ENCODE measurements around the gene PTAFR. TPM values are rescaled to one million over a fixed set of nuclear protein-coding genes. Genes with fewer than 3 reads are reported as not detected.

The PTAFR gene
- total RNA-seq, 1 donor from 2014 or later, result 1.3 TPM

DNA sequence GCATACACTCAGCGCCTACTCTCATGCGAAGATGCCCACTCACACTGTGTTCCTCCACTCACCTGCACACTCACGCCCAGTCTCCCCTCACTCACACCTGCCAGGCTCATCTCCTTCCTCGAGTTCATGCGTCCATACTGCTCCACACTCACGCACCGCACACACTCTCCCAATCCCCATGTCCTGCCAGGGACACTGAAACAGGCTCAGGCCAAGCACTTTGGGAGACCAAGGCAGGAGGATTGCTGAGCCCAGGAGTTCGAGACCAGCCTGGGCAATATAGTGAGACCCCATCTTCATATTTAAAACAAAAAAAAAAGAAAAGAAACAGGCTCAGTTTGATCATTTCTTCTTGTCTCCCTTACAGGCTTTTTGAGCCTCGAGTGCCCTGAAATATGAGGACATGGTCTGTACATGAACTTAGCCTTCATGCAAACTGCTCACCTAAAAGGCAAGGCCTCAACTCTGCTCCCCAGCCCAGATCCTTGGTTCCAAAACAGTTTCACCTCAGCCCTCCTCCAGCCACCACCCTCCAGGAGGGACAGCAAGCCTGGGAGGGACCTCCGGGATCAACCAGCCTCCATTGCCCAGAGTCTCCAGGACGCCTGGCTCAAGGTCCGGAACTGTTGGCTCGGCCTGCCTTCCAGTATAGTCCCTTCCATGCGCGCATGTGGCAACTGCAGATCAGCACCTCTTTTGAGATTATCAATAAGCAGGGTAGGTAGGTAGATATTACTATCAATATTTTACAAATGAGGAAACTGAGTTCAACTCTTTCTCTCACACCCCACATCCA lies 2.4 kb upstream of the PTAFR start:
- no peak for DNase-seq

GRCh38 chr1:28175955-28176485 lies 470 bp downstream of the PTAFR start:
- no peak for DNase-seq

GRCh38 chr1:28173980-28174297 lies 2.6 kb downstream of the PTAFR start:
- no peak for DNase-seq

- DNase-seq, result no peak
Measured at GRCh38 chr1:28173151-28173979, 3.1 kb downstream of the PTAFR start.

GRCh38 chr1:28172713-28173150 lies 3.8 kb downstream of the PTAFR start:
- DNase-seq, result no peak

GRCh38 chr1:28171246-28171645 lies 5.2 kb downstream of the PTAFR start:
- no peak for DNase-seq

DNA sequence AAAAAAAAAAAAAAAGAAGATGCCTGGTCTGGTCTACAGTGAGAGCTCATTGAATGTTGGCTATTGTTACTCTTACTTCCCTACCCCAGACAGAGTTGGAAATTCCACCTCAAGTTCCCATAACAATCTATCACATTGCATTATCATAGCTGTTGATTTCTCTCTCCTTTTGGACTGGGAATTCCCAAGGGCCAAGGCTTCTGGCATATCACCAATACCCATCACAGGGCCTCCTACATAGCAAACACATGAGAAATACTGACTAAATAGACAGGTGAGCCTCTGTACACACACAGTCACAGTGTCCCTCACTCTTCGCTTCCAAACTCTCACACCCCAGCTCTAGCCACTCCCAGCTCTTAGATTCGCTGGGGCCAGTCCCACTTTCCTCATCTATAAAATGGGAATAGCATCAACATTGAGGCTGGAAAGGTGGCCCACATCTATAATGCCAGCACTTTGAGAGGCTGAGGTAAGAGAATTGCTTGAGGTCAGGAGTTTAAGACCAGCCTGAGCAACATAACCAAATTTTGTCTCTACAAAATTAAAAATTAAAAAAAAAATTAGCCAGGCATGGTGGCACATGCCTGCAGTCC lies 6.4 kb downstream of the PTAFR start:
- no peak for DNase-seq

DNA sequence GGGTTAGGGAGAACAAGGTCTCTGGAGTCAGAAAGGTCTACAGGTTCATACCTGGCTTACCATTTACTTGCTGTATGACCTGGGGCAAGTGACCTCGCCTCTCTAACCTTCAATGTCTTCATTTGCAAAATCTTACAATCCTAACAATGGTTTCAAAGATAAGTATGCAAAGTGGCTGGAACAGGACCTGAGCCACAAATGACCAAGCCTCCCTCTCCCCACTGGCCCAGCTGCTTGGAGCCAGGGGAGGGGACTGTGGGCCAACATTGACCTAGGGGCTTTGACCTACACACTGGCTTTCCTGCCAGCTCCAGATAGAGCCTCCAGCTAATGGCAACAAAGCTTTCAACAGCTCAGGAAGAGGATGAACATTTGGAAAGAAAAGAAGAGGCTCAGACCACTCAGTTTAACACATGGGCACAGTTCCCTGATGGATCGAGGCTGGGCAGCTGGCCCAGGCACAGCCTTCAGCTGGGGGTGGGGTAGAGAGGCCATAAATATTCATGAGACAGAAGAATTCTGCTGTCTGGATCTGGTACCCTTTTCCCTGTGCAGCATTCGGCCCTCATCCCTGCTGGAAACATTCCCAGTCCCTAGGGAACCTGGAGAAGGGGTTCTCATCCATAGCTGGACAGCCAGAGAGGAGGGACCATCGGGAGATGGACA lies 12.9 kb downstream of the PTAFR start:
- peak; percentile 18 for DNase-seq

GRCh38 chr1:28162151-28162550 lies 14.3 kb downstream of the PTAFR start:
- no peak for DNase-seq

DNA sequence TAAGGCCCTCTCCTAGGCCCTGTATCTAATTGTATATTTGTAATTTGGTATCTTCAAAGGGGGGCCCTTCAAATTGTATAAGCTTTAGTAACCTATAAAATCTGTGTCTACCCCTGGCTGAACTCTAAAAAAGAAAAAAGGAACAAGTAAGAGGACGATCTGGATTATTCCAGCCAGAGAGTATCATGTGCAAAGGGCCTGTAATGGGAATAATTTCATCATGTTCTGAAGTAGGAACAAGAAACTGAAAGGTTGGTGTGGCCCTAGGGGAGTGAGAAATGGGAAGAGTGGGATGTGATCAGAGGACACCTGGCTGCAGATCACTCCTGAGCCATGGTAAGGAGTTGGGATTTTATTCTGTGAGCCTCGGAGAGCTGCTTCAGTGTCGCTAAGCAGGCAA lies 14.7 kb downstream of the PTAFR start:
- DNase-seq, result no peak

- no peak for DNase-seq
Measured at GRCh38 chr1:28160782-28161266, 15.7 kb downstream of the PTAFR start.

DNA sequence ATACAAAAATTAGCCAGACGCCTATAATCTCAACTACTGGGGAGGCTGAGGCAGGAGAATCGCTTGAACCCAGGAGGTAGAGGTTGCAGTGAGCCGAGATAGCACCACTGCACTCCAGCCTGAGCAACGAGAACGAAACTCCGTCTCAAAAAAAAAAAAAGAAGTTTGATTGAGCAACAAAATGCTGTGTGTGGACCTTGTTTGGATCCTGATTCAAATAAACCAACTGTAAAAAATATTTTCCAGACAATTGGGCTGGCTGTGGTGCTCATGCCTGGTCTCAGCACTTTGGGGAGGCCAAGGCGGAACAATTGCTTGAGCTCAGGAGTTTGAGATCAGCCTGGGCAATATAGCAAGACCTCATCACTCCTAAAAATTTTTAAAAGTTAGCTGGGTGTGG lies 16.8 kb downstream of the PTAFR start:
- no peak for DNase-seq

DNA sequence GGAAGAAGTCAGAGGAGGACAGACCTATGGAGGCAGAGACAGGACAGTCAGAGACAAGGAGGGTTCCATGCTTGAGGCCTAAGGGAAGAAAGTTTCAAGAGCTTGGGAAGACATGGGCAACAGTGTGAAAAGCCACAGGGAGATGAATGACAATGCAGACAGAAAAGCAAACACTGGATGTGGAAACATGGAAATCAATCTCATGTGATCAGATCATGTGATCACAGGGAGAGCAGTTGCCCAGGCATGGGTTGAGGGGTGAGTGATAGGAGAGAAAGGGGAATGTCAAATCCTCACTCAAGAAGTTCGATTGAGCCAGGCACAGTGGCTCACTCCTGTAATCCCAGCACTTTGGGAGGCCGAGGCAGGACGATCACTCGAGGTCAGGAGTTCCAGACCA lies 17.2 kb downstream of the PTAFR start:
- DNase-seq, result no peak

DNA sequence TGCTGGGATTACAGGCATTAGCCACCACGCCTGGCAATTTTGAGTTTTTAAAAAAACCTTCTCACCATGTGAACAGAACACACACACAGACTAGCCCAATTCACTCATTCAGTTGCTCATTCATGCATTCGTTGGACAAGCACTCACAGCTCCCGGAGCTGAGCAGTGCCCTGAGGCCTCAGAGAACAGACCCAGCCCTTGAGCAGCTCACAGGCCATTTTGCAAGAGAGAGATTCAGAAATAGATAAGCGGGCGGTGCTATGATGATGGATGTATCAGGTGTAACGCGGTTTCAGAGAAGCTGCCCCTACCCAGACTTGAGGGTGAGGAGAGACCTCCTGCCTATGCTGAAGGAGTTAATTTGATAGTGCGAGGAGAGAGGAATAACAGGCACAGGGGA lies 18.6 kb downstream of the PTAFR start:
- no peak for DNase-seq

GRCh38 chr1:28156821-28157220 lies 19.7 kb downstream of the PTAFR start:
- DNase-seq, result no peak

GRCh38 chr1:28155628-28156027 lies 20.9 kb downstream of the PTAFR start:
- DNase-seq, result no peak

DNA sequence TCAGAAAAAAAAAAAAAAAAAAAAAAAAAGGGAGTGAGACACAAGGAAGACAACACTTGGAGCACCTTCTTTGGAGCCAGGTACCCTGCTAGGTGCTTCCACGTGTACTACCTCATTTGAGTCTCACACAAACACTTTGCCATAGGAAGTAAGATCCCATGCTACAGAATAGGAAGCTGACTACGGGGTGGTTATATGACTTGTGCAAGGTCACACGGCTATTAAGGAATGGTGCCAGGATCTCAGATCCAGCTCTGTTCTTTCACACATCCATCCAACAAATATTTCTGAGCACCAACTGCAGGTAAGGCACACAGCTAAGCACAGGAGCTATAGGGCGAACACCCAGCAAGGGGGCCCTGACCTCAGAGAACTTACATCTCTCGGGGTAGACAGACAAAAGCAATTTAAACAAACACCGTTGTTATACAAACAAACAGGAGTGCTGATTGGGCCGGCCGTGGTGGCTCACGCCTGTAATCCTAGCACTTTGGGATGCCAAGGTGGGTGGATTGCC lies 22.4 kb downstream of the PTAFR start:
- DNase-seq, result no peak

GRCh38 chr1:28150125-28150780 lies 26.2 kb downstream of the PTAFR start:
- no peak for DNase-seq

GRCh38 chr1:28148880-28149195 lies 27.7 kb downstream of the PTAFR start:
- no peak for DNase-seq

DNA sequence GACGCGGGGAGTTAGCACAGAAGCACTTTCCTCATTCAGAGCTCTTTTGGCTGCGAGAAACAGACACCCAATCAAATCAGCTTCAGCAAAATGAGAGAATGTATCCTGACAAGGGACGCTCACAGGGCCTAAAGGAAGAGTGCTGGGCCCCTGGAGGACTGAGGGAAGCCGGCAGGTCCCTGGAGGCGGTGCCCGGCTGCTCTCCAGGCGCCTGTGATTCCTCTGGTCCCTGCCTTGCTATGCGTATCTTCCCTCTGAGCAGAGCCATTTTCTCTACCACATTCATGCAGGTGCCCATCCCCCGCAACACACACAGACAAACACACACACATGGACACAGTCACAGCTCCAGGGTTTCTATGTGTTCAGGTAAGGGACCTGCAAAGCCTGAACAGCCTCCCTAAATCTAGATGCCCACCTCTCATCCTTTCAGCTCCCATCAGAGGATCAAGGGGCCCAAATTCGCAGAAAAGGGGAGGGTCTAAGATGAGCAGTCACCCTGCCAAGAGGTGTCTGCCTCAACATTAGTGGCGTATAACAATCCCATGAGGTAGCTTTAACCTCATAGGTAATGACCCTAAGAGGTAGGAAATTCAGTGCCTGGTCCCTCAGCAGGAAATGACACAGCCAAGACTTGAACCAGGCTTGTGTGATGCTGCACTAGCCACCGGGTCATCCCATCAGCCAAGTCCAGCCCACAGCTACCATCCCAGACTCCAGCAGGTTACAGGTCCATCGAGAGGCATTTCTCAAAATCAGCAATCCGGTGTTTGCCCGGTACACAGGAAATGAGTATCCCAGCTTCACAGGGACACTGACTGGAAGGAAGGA lies 29.0 kb downstream of the PTAFR start:
- no peak for DNase-seq

- DNase-seq, result no peak
Measured at GRCh38 chr1:28145728-28146127, 30.8 kb downstream of the PTAFR start.
